Activated naive CD8-positive, alpha-beta T cell treated with anti-CD3 and anti-CD28 coated beads, Interleukin-2, amount 10 ng/mL, durations not matched to agents 7 days and 5 days (primary cell): ENCODE data around the gene ZNF441. TPM values are rescaled to one million over a fixed set of nuclear protein-coding genes. Genes with fewer than 3 reads are reported as not detected.
A peak's percentile ranks its signal among the peaks of the same experiment; 100 is the strongest.
"Not testable (repeated sequence)": the region's sequence is repeated elsewhere in the genome, so short reads cannot be mapped to it uniquely, and the experiment has no call there.

Source experiments
- ATAC-seq: fragments of 150-1000 bp; cut with Tn5 transposase; one replicate; pipeline ENCODE4 v1.10.0; 2021; ENCODE audit warnings: low read depth, moderate library complexity
- POLR2A ChIA-PET: fragments of 350-600 bp; sonication (Branson Sonifier 250); formaldehyde crosslinking; loops from one replicate; lab custom pipeline; 2021; ENCODE audit warnings: antibody characterized with exemption; lab: Charles Lee
- DNase-seq: peaks from one replicate; pipeline ENCODE4 v3.0.0; 2021
- H3K27ac Mint-ChIP-seq: one replicate; pipeline ENCODE4 v1.8.0; 2022; ENCODE audit warnings: mild to moderate bottlenecking, mixed read lengths
- H3K27me3 Mint-ChIP-seq: one replicate; pipeline ENCODE4 v1.8.0; 2022; ENCODE audit warnings: mild to moderate bottlenecking, moderate library complexity, mixed read lengths
- H3K36me3 Mint-ChIP-seq: one replicate; pipeline ENCODE4 v1.8.0; 2021; ENCODE audit warnings: mild to moderate bottlenecking, mixed read lengths
- H3K4me1 Mint-ChIP-seq: one replicate; pipeline ENCODE4 v1.8.0; 2021; ENCODE audit warnings: mixed read lengths
- H3K4me3 Mint-ChIP-seq: one replicate; pipeline ENCODE4 v1.8.0; 2022; ENCODE audit warnings: mild to moderate bottlenecking, moderate library complexity, mixed read lengths
- H3K9me3 Mint-ChIP-seq: one replicate; pipeline ENCODE4 v1.8.0; 2021; ENCODE audit warnings: mixed read lengths
- total RNA-seq, 2 experiments: library from RNA; stranded (reverse); gene quantifications; one replicate each; pipeline ENCODE4 v1.2.3, GENCODE V29; 2021

Gene ZNF441
- total RNA-seq, 2 experiments from 2014 or later, result 15.0 to 15.5 TPM

GRCh38 chr19:11754663-11755062 lies 12.1 kb upstream of the ZNF441 start:
- Mint-ChIP-seq H3K27me3 (peaks cover 11% of the 10 kb centered on the region), H3K9me3 (peaks cover 32% of the 10 kb centered on the region), H3K27ac (no peak overlapping the region)

GRCh38 chr19:11756965-11757364 lies 9.8 kb upstream of the ZNF441 start:
- Mint-ChIP-seq H3K4me3 (no peak overlapping the region), H3K9me3 (peaks cover 31% of the 10 kb centered on the region), H3K36me3 (peaks cover 4% of the 10 kb centered on the region), H3K27me3 (peaks cover 11% of the 10 kb centered on the region), H3K27ac (no peak overlapping the region), H3K4me1 (no peaks in the 10 kb centered on the region)
- ATAC-seq (no peak), DNase-seq (no peak)
- POLR2A ChIA-PET, result no interaction called here

More at GRCh38 chr19:11754663-11755062, 12.1 kb upstream of the ZNF441 start:
- peaks cover 4% of the 10 kb centered on the region for H3K36me3 Mint-ChIP-seq
- ATAC-seq (no peak), DNase-seq (no peak)
- POLR2A ChIA-PET, result no interaction called here
- H3K4me3 Mint-ChIP-seq, result no peak overlapping the region
- H3K4me1 Mint-ChIP-seq, result no peaks in the 10 kb centered on the region

- Mint-ChIP-seq H3K27ac (no peak overlapping the region), H3K9me3 (peaks cover 36% of the 10 kb centered on the region), H3K4me3 (no peak overlapping the region), H3K36me3 (peaks cover 3% of the 10 kb centered on the region), H3K27me3 (no peaks in the 10 kb centered on the region), H3K4me1 (peaks cover 1% of the 10 kb centered on the region)
- no peak for ATAC-seq
- DNase-seq, result no peak
- POLR2A ChIA-PET, result no interaction called here
These were observed 7.0 kb upstream of the ZNF441 start for GRCh38 chr19:11759805-11760204.

DNA sequence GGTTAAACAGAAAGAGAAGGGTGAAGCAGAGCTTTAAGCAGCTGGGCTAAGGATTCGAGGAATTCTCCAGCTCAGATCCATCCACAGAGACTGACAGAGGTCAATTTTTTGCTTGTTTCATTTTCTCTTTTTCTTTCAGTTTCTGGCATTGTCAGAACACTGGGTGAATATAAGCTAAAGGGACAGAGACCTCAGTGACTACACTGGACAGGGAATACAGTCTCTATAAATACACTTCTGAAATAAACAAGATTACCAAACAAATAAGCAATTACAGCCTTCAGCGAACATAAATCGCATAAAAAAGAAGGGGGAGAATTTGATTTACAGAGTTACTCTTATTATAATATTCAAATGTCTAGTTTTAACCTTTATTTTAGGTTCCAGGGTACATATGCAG lies 3.7 kb upstream of the ZNF441 start:
- Mint-ChIP-seq H3K4me3 (no peak overlapping the region), H3K27me3 (no peaks in the 10 kb centered on the region), H3K36me3 (peaks cover 3% of the 10 kb centered on the region), H3K4me1 (peaks cover 11% of the 10 kb centered on the region), H3K9me3 (peaks cover 23% of the 10 kb centered on the region), H3K27ac (no peak overlapping the region)
- POLR2A ChIA-PET, result interaction anchor here (0.6 to 0.7 kb wide), 2 partner anchors 28 to 164 kb away, joined by 3 read pairs; no protein-coding TSS in a partner anchor
- no peak for DNase-seq
- no peak for ATAC-seq

DNA sequence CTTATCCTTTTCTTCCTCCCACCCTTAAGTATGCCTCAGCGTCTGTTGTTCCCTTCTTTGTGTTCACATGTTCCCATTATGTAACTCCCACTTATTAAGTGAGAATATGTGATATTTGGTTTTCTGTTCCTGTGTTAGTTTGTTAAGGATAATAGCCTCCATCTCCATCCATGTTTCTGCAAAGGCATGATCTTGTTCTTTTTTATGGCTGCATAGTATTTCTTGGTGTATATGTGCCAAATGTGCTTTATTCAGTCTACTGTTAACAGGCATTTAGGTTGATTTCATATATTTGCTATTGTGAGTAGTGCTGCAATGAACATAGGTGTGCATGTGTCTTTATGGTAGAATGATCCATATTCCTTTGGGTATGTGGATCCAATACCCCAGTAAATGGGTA lies 3.2 kb upstream of the ZNF441 start:
- no peak for DNase-seq
- H3K9me3 Mint-ChIP-seq, result peaks cover 24% of the 10 kb centered on the region
- ATAC-seq, result no peak
- H3K4me3 Mint-ChIP-seq, result no peak overlapping the region
- peaks cover 3% of the 10 kb centered on the region for H3K36me3 Mint-ChIP-seq
- POLR2A ChIA-PET, result no interaction called here
- no peaks in the 10 kb centered on the region for H3K27me3 Mint-ChIP-seq
- H3K4me1 Mint-ChIP-seq, result peaks cover 14% of the 10 kb centered on the region
- H3K27ac Mint-ChIP-seq, result no peak overlapping the region

DNA sequence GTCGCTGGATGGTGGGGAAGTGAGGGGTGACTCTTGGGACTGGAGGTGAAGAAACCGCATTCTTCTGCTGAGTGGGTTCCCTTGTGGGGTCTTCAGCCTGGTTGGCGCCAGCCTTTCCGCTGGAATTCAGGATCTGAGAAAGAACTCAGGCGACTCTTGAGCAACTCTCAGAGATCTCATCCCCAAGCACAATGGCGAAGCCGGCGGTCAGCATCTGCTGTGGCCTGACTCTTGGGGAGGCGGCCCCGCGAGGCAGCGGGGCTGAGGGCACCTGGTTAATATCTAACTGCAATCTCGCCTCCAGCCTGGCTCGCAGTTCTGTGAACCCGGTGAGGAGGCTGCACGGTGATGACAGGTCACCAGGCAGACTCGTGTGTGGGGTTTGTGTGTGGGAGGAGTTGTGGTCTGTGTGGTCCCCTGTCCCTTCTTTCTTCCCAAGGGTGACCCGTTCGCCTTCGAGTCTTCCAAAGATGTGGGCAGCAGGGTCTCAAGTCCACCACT lies 883 bp downstream of the ZNF441 start:
- Mint-ChIP-seq H3K36me3 (peaks cover 30% of the 10 kb centered on the region), H3K4me1 (peaks cover 18% of the 10 kb centered on the region), H3K27me3 (no peaks in the 10 kb centered on the region), H3K27ac (peak overlapping the region; percentile 88), H3K4me3 (peak overlapping the region; percentile 98), H3K9me3 (peaks cover 34% of the 10 kb centered on the region)
- ATAC-seq (no peak), DNase-seq (peak; percentile 48)
- POLR2A ChIA-PET, result interaction anchor here (1.6 kb wide), 1 partner anchor 673 kb away, joined by 4 read pairs; the partner anchor contains the start of gene ZNF443

DNA sequence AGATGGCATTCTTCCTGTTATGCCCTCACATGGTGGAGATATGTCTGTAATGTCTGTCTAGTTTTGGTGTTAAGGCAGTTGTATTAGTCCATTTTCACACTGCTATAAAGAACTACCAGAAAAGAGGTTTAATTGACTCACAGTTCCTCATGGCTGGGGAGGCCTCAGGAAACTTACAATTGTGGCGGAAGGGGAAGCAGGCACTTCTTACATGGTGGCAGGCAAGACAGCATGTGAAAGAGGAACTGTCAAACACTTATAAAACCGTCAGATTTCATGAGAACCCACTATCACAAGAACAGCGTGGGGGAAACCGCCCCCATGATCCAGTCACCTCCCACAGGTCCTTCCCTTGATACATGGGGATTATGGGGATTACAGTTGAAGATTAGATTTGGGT lies 3.2 kb downstream of the ZNF441 start:
- peaks cover 17% of the 10 kb centered on the region for H3K4me1 Mint-ChIP-seq
- POLR2A ChIA-PET, result no interaction called here
- peaks cover 33% of the 10 kb centered on the region for H3K9me3 Mint-ChIP-seq
- ATAC-seq, result no peak
- DNase-seq, result no peak
- peaks cover 39% of the 10 kb centered on the region for H3K36me3 Mint-ChIP-seq
- H3K4me3 Mint-ChIP-seq, result no peak overlapping the region
- H3K27me3 Mint-ChIP-seq, result no peaks in the 10 kb centered on the region
- no peak overlapping the region for H3K27ac Mint-ChIP-seq

DNA sequence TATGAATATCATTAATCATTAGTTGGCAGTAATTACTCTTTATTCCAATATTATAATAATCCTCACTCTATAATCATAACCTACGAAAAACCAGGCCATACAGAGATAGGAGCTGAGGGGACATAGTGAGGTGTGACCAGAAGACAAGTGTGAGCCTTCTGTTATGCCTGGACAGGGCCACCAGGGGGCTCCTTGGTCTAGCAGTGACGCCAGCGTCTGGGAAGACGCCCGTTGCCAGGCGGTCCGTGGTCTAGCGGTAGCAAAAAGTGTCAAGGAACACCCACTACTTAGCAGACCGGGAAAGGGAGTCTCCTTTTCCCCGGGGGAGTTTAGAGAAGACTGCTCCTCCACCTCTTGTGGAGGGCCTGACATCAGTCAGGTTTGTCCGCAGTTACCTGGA lies 4.7 kb downstream of the ZNF441 start:
- POLR2A ChIA-PET, result interaction anchor here (0.6 kb wide), 1 partner anchor 761 kb away, joined by 4 read pairs; no protein-coding TSS in a partner anchor
- not testable (repeated sequence) for DNase-seq, H3K27me3 Mint-ChIP-seq, ATAC-seq, H3K4me3 Mint-ChIP-seq, H3K27ac Mint-ChIP-seq
- peaks cover 38% of the 10 kb centered on the region for H3K9me3 Mint-ChIP-seq
- peaks cover 47% of the 10 kb centered on the region for H3K36me3 Mint-ChIP-seq
- H3K4me1 Mint-ChIP-seq, result peaks cover 15% of the 10 kb centered on the region

GRCh38 chr19:11776669-11777068 lies 9.9 kb downstream of the ZNF441 start:
- H3K4me3 Mint-ChIP-seq, ATAC-seq, H3K4me1 Mint-ChIP-seq, H3K27ac Mint-ChIP-seq, POLR2A ChIA-PET, H3K27me3 Mint-ChIP-seq, DNase-seq: not testable (repeated sequence)
- H3K36me3 Mint-ChIP-seq, result peaks cover 75% of the 10 kb centered on the region
- H3K9me3 Mint-ChIP-seq, result peaks cover 51% of the 10 kb centered on the region

GRCh38 chr19:11780431-11781020 lies 13.7 kb downstream of the ZNF441 start:
- H3K4me3 Mint-ChIP-seq, result no peak overlapping the region
- ATAC-seq, result no peak
- POLR2A ChIA-PET, result no interaction called here
- H3K27me3 Mint-ChIP-seq, result no peaks in the 10 kb centered on the region
- peaks cover 81% of the 10 kb centered on the region for H3K36me3 Mint-ChIP-seq
- H3K9me3 Mint-ChIP-seq, result peaks cover 46% of the 10 kb centered on the region
- no peaks in the 10 kb centered on the region for H3K4me1 Mint-ChIP-seq
- no peak overlapping the region for H3K27ac Mint-ChIP-seq
- no peak for DNase-seq

GRCh38 chr19:11781295-11782057 lies 14.7 kb downstream of the ZNF441 start:
- no peaks in the 10 kb centered on the region for H3K4me1 Mint-ChIP-seq
- peaks cover 74% of the 10 kb centered on the region for H3K36me3 Mint-ChIP-seq
- no peak for ATAC-seq
- H3K27ac Mint-ChIP-seq, result no peak overlapping the region
- H3K9me3 Mint-ChIP-seq, result peaks cover 45% of the 10 kb centered on the region
- POLR2A ChIA-PET, result no interaction called here
- DNase-seq, result no peak
- H3K4me3 Mint-ChIP-seq, result no peak overlapping the region
- H3K27me3 Mint-ChIP-seq, result no peaks in the 10 kb centered on the region

DNA sequence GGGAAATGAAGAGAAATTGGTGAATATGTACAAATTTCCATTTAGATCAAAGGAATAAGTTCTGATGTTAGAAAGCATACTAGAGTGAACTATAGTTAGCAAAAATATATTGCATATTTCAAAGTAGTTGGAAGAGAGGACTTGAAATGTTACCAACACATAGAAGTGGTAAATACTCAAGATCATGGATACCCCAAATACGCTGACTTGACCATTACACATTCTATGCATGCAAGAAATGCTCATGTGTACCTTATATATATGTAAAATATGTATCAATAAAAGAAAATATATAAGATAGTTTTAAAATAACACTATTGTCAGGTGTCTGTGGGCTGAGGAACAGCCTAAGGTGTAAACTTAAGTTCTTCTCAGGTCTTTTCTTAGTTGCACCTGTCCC lies 17.0 kb downstream of the ZNF441 start:
- Mint-ChIP-seq H3K27ac (no peak overlapping the region), H3K4me1 (no peaks in the 10 kb centered on the region), H3K36me3 (peaks cover 52% of the 10 kb centered on the region), H3K4me3 (no peak overlapping the region), H3K27me3 (no peaks in the 10 kb centered on the region), H3K9me3 (peaks cover 43% of the 10 kb centered on the region)
- POLR2A ChIA-PET, result no interaction called here
- DNase-seq (no peak), ATAC-seq (no peak)

DNA sequence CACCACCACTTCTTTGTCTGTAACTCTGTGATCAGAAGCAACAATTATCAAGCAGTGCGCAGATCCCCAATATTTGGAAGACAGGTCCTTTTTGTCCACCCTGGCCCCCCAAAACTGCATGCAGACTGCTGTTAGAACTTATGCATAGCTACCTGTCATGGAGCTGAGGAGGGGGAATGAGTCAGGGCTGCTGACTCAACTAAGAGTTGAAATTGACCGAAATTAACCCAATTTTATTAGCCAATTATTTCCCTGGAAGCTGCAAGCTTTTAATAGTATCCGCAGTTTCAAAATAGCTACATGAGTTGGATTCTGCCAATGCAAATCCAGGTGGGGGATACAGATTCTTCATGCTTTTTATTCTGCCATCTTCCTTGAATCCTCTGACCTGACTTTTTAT lies 17.6 kb downstream of the ZNF441 start:
- no peaks in the 10 kb centered on the region for H3K27me3 Mint-ChIP-seq
- peaks cover 46% of the 10 kb centered on the region for H3K9me3 Mint-ChIP-seq
- POLR2A ChIA-PET, result no interaction called here
- H3K4me3 Mint-ChIP-seq, result no peak overlapping the region
- ATAC-seq, result no peak
- no peak for DNase-seq
- H3K27ac Mint-ChIP-seq, result no peak overlapping the region
- H3K4me1 Mint-ChIP-seq, result no peaks in the 10 kb centered on the region
- H3K36me3 Mint-ChIP-seq, result peaks cover 46% of the 10 kb centered on the region

GRCh38 chr19:11787536-11787935 lies 20.7 kb downstream of the ZNF441 start:
- DNase-seq (no peak), ATAC-seq (no peak)
- H3K27me3 Mint-ChIP-seq, result peaks cover 2% of the 10 kb centered on the region
- H3K4me3 Mint-ChIP-seq, result no peak overlapping the region
- H3K27ac Mint-ChIP-seq, result no peak overlapping the region
- H3K36me3 Mint-ChIP-seq, result peaks cover 20% of the 10 kb centered on the region
- peaks cover 44% of the 10 kb centered on the region for H3K9me3 Mint-ChIP-seq
- POLR2A ChIA-PET, result no interaction called here
- H3K4me1 Mint-ChIP-seq, result no peaks in the 10 kb centered on the region
